ENCODE data around the gene COG8.

GRCh38 chr16:69325784-69326171, 13.6 kb downstream of the COG8 start:
- no peak for TF ChIP-seq EZH2 (IDR thresholded peaks at IDR 0.05; ENCODE audit: insufficient read depth, poor library complexity, severe bottlenecking)
- TF ChIP-seq EZH2phosphoT487 (IDR thresholded peaks at IDR 0.05; ENCODE audit: insufficient read depth, low read depth): no peak

All from GM23248 (cell line).